GM13976 (cell line): ENCODE results near the gene CEACAM21.

Experiments
- DNase-seq: peaks from one replicate; pipeline ENCODE4 v3.0.0; 2012; ENCODE audit warnings: low spot score
- in situ Hi-C: fragments of 300-500 bp; cut with MboI; formaldehyde crosslinking; loops from one replicate; pipeline ENCODE4 v1.12.0; 2022; ENCODE audit warnings: low sequenced_read_pairs, mixed read lengths, inconsistent platforms; ENCODE audit not compliant: unreplicated experiment
- TF ChIP-seq, protein P1 (sequence below): IDR thresholded peaks from 2 replicates; pipeline ENCODE4 v1.5.1; 2012; ENCODE audit warnings: borderline replicate concordance, mild to moderate bottlenecking; ENCODE audit not compliant: insufficient read depth; ENCODE audit errors: extremely low read depth, missing control alignments, control extremely low read depth

CEACAM21 gene

DNA sequence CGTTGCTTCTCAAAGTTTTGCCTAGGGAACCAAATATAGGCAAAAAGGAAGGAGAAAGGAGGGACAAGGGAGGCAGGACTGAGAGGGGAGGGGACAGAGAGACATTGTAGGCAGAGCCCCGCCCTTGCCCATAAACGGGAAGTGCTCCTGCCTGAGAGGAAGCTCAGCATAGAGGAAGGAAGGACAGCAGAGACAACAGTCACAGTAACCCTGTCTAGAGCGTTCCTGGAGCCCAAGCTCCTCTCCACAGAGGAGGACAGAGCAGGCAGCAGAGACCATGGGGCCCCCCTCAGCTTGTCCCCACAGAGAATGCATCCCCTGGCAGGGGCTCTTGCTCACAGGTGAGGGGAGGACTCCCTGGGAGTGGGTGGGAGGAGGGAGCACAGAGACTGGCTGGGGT, at the start of gene CEACAM21:
Gene CEACAM21 (plus strand): TSS at position 169 of the 400 bp plus-strand sequence. CDS start 109 bp downstream, at position 278.
- TF ChIP-seq, protein P1, sequence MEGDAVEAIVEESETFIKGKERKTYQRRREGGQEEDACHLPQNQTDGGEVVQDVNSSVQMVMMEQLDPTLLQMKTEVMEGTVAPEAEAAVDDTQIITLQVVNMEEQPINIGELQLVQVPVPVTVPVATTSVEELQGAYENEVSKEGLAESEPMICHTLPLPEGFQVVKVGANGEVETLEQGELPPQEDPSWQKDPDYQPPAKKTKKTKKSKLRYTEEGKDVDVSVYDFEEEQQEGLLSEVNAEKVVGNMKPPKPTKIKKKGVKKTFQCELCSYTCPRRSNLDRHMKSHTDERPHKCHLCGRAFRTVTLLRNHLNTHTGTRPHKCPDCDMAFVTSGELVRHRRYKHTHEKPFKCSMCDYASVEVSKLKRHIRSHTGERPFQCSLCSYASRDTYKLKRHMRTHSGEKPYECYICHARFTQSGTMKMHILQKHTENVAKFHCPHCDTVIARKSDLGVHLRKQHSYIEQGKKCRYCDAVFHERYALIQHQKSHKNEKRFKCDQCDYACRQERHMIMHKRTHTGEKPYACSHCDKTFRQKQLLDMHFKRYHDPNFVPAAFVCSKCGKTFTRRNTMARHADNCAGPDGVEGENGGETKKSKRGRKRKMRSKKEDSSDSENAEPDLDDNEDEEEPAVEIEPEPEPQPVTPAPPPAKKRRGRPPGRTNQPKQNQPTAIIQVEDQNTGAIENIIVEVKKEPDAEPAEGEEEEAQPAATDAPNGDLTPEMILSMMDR, result no peak
- peak; percentile 79 for DNase-seq
- in situ Hi-C loops, result no loop called here

DNA sequence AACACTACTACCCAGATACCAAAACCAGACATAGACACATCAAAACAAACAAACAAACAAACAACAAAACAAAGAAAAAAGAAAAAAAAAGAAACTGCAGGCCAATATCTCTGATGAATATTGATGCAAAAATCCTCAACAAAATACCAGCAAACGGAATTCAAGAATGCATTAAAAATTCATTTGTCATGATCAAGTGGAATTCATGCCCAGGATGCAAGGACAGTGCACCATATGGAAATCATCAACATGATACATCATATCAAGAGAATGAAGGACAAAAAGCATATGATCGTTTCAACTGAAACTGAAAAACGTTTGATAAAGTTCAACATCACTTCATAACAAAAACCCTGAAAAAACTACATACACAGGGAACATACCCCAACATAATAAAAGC, 48.9 kb upstream of the CEACAM21 start:
- TF ChIP-seq, protein P1, result no peak
- in situ Hi-C loops, result no loop called here
- no peak for DNase-seq

DNA sequence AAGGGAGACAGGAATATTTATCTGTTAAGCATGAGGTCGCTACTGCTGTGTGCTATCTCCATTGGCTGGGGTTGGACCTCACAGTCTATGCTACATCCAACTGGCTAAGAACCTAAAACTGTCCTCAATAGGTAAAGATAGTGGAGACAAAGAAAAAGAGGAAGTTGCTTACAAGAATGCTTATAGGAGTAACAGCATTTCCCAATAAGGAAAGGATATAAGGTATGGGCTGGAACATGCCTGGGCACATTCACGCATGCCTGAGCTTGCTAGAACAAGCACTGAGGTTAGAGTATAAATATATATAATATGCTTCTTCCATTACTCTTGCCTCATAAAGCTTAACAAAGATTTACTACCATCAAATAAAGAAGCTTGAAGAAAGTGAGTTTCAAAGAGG, 47.9 kb upstream of the CEACAM21 start:
- in situ Hi-C loops, result no loop called here
- TF ChIP-seq, protein P1, result no peak
- no peak for DNase-seq

DNA sequence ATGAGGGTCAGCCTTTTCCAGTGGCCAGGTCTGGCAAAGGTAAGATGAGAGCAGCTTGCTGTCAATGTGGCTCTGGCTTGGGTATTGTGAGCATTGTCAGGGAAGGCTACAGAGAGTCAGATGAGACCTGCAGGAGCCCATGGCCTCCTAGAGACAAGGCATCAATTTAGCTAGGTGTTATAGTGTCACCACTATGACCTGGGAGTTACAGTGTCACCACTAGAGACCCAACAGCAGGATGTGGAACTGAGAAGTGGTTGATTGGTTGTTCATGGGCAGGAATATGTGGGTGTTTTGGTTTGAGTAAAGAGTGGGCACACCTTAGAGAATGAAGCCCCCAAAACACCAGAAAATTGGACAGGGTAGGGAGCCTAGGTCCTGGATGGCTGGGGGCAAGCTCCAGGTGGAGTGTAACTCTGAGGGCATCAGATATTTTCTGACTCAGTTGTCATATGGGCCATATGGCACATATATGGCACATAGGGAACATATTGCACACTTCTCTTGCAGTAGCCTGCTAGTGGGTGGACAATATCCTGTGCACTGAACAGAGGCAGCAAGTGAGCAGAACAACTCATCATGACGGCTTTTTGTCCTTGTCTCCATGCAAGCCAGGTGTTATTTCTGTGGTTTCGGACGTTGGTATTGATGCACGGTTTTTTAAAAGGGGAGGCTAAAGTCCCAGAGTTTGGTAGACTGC, 46.3 kb upstream of the CEACAM21 start:
- in situ Hi-C loops, result no loop called here
- DNase-seq, result no peak
- TF ChIP-seq, protein P1, result no peak

DNA sequence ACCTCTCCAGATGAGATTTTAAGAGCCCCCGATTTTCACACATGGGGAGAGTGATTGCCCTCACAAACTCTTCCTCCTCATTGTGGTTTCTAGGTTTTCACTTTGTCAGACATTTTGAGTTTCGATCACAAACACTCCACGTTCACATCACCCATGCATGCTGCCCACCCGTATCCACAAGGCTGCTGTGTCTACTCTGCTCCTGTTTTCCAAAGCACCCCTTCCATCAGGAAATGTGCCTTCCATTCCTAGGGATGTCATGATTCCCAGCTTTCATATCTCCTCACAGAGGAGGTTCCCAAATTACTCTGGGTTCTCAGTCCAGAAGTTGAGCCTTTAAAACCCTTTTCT, 45.8 kb upstream of the CEACAM21 start:
- in situ Hi-C loops, result no loop called here
- TF ChIP-seq, protein P1, result no peak
- no peak for DNase-seq

DNA sequence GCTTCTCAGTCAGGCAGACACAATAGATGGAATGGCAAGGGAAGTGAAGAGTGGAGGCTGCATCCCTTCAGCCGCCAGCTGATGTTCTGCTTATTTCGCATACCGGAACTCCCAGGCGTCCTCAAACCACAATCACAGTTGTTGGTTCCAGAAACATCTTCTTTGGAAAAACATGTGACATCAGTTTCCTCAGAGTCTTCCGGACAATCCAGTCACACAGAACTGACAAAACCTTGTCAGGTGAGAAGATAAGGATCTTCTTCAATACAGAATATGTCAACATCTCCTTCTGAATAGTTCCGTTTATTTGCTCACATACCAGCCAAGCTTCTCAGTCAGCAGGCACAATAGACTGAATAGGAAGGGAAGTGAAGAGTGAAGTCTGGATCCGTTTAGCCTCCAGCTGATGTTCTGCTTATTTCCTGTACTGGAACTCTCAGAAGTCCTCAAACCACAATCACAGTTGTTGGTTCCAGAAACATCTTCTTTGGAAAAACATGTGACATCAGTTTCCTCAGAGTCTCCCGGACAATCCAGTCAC, 45.1 kb upstream of the CEACAM21 start:
- DNase-seq, result no peak
- TF ChIP-seq, protein P1, result no peak
- in situ Hi-C loops, result no loop called here
